Measurements from ENCODE around the gene CERKL. TPM values are rescaled to one million over a fixed set of nuclear protein-coding genes. Genes with fewer than 3 reads are reported as not detected.

The CERKL gene
- total RNA-seq, 1 donor from 2014 or later, result not detected

GRCh38 chr2:181672255-181673008, 15.5 kb upstream of the CERKL start:
- intact Hi-C loops (cut with micrococcal nuclease), result no loop called here
- H3K27me3 Mint-ChIP-seq (ENCODE audit: insufficient read depth), result peaks cover 45% of the 10 kb centered on the region
- no peaks in the 10 kb centered on the region for H3K9me3 Mint-ChIP-seq
- H3K4me3 Mint-ChIP-seq, result no peak overlapping the region
- H3K36me3 Mint-ChIP-seq (ENCODE audit: low read depth), result no peaks in the 10 kb centered on the region
- H3K27ac Mint-ChIP-seq, result no peak overlapping the region
- H3K4me1 Mint-ChIP-seq (ENCODE audit: low read depth), result no peaks in the 10 kb centered on the region
- no peak for DNase-seq (ENCODE audit: low spot score)

- peaks cover 47% of the 10 kb centered on the region for H3K27me3 Mint-ChIP-seq (ENCODE audit: insufficient read depth)
- H3K36me3 Mint-ChIP-seq (ENCODE audit: low read depth), result no peaks in the 10 kb centered on the region
- no peaks in the 10 kb centered on the region for H3K9me3 Mint-ChIP-seq
- intact Hi-C loops (cut with micrococcal nuclease), result no loop called here
- no peak for DNase-seq (ENCODE audit: low spot score)
- no peak overlapping the region for H3K4me3 Mint-ChIP-seq
- H3K4me1 Mint-ChIP-seq (ENCODE audit: low read depth), result no peaks in the 10 kb centered on the region
- no peak overlapping the region for H3K27ac Mint-ChIP-seq
Measured at GRCh38 chr2:181670632-181671031, 13.7 kb upstream of the CERKL start.

GRCh38 chr2:181667234-181667633, 10.3 kb upstream of the CERKL start:
- Mint-ChIP-seq H3K36me3 (ENCODE audit: low read depth) (no peaks in the 10 kb centered on the region), H3K9me3 (no peaks in the 10 kb centered on the region), H3K4me1 (ENCODE audit: low read depth) (no peaks in the 10 kb centered on the region), H3K27me3 (ENCODE audit: insufficient read depth) (peaks cover 35% of the 10 kb centered on the region), H3K4me3 (no peak overlapping the region), H3K27ac (no peak overlapping the region)
- no peak for DNase-seq (ENCODE audit: low spot score)
- intact Hi-C loops (cut with micrococcal nuclease), result no loop called here

DNA sequence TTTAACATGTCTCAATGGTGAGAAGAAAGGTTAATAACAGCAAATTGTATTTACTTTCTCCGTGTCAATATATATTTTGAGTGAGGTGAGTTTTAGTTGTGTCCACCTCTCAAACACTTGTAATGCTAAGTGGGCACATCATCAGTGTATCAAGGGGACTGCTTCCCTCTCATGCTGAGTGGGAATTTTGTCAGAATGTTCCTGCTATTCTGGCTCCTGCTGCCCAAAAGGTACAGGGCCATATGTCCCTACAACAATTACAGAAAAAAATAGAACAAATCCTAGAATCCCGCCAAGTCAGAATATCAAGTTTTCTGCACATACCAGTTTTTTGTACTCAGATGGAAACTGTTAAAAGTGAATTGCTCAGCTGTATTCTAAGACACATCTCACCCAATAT, 5.4 kb upstream of the CERKL start:
- H3K4me3 Mint-ChIP-seq, result no peak overlapping the region
- peaks cover 2% of the 10 kb centered on the region for H3K4me1 Mint-ChIP-seq (ENCODE audit: low read depth)
- no peaks in the 10 kb centered on the region for H3K36me3 Mint-ChIP-seq (ENCODE audit: low read depth)
- H3K9me3 Mint-ChIP-seq, result no peaks in the 10 kb centered on the region
- intact Hi-C loops (cut with micrococcal nuclease), result no loop called here
- H3K27ac Mint-ChIP-seq, result no peak overlapping the region
- peaks cover 30% of the 10 kb centered on the region for H3K27me3 Mint-ChIP-seq (ENCODE audit: insufficient read depth)
- no peak for DNase-seq (ENCODE audit: low spot score)

DNA sequence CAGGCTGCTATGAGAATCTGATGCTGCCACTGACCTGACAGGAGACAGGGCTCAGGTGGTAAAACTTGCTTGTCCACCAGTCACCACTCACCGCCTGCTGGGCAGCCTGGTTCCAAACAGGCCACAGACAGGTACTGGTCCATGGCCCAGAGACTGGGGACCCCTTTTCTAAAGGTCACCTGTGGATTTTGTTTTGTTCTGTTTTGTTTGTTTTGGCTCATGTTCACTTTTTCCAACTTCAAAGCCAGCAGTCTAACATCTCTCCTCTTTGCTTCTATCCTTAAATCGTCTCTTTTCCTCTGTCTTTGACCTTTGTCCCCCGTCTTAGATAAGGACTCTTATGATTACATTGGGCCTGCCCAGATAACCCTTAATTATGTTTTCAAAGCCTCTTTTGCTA, 3.3 kb upstream of the CERKL start:
- Mint-ChIP-seq H3K27ac (no peak overlapping the region), H3K4me3 (no peak overlapping the region), H3K9me3 (no peaks in the 10 kb centered on the region), H3K27me3 (ENCODE audit: insufficient read depth) (peaks cover 36% of the 10 kb centered on the region), H3K36me3 (ENCODE audit: low read depth) (no peaks in the 10 kb centered on the region), H3K4me1 (ENCODE audit: low read depth) (peaks cover 9% of the 10 kb centered on the region)
- DNase-seq (ENCODE audit: low spot score), result no peak
- intact Hi-C loops (cut with micrococcal nuclease), result no loop called here

DNA sequence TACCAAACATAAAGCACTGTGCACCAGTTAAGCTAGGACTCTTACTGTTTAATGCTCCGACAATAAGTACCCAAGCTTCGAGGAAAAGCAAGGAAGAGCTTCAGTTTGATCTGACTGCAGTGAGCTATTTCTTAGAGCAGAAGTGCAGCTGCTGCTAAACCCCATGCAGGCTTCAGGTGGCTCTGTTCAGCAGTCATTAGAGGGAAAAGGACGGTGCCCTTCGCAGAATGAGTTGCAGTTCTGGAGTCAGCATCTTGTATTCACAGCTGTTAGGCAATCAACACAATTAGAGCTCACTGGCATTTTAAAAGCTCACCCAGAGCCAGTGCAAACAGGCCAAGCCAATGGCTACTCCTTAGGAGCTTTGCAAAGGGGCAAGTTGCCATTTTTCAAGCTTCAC, 1.5 kb upstream of the CERKL start:
- Mint-ChIP-seq H3K36me3 (ENCODE audit: low read depth) (no peaks in the 10 kb centered on the region), H3K27me3 (ENCODE audit: insufficient read depth) (peaks cover 50% of the 10 kb centered on the region), H3K9me3 (no peaks in the 10 kb centered on the region), H3K4me1 (ENCODE audit: low read depth) (peaks cover 9% of the 10 kb centered on the region), H3K27ac (no peak overlapping the region), H3K4me3 (no peak overlapping the region)
- DNase-seq (ENCODE audit: low spot score), result no peak
- intact Hi-C loops (cut with micrococcal nuclease), result no loop called here

- Mint-ChIP-seq H3K9me3 (no peaks in the 10 kb centered on the region), H3K36me3 (ENCODE audit: low read depth) (no peaks in the 10 kb centered on the region), H3K4me1 (ENCODE audit: low read depth) (peaks cover 9% of the 10 kb centered on the region), H3K27me3 (ENCODE audit: insufficient read depth) (peaks cover 50% of the 10 kb centered on the region), H3K27ac (no peak overlapping the region), H3K4me3 (peak overlapping the region; percentile 65)
- intact Hi-C loops (cut with micrococcal nuclease), result loop anchor here (2.0 kb wide), 1 partner anchor 23 kb away; the partner anchor contains the start of gene NEUROD1
- no peak for DNase-seq (ENCODE audit: low spot score)
Measured at GRCh38 chr2:181657379-181657778, 474 bp upstream of the CERKL start.

DNA sequence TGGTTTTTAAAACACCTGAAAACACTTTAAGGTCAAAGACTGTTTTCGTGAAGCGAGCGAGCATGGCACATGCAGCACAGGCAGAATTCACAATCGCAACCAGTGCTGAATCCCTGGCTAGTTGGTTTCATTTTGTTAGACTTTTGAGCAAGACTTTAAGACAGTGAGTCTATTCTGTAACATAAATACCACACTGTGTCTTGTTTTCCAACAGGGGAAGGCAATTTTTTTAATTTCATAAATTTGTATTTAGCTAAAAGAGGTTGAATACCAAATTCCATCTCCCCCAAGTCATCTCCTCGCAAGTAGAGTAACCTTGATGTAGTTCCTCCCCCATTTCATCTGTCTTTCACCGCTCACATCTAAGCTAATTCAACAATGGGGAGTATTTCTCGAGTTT, 1.4 kb downstream of the CERKL start:
- no peak for DNase-seq (ENCODE audit: low spot score)
- intact Hi-C loops (cut with micrococcal nuclease), result no loop called here
- Mint-ChIP-seq H3K36me3 (ENCODE audit: low read depth) (no peaks in the 10 kb centered on the region), H3K4me1 (ENCODE audit: low read depth) (peaks cover 9% of the 10 kb centered on the region), H3K27me3 (ENCODE audit: insufficient read depth) (peaks cover 50% of the 10 kb centered on the region), H3K27ac (no peak overlapping the region), H3K9me3 (no peaks in the 10 kb centered on the region), H3K4me3 (no peak overlapping the region)

DNA sequence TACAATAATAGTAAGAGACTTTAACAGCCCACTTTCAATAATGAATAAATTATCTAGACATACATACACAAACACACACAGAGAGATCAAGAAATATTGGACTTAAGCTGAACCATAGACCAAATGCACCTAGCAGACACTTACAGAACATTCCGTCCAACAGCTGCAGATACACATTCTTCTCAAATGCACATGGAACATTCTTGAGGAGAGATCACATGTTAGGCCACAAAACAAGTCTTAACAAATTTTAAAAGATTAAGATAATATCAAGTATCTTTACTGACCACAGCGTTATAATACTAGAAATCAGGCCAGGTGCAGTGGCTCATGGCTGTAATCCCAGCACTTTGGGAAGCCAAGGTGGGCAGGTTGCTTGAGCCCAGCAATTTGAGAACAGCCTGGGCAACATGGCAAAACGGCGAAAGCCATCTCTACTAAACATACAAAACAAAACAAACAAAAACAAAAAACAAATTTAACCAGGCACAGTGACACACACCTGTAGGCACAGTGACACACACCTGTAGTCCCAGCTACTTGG, 7.4 kb downstream of the CERKL start:
- H3K4me3 Mint-ChIP-seq, result no peak overlapping the region
- intact Hi-C loops (cut with micrococcal nuclease), result no loop called here
- H3K4me1 Mint-ChIP-seq (ENCODE audit: low read depth), result no peaks in the 10 kb centered on the region
- no peaks in the 10 kb centered on the region for H3K9me3 Mint-ChIP-seq
- no peak for DNase-seq (ENCODE audit: low spot score)
- H3K27ac Mint-ChIP-seq, result no peak overlapping the region
- no peaks in the 10 kb centered on the region for H3K36me3 Mint-ChIP-seq (ENCODE audit: low read depth)
- H3K27me3 Mint-ChIP-seq (ENCODE audit: insufficient read depth), result peaks cover 56% of the 10 kb centered on the region

- Mint-ChIP-seq H3K27me3 (ENCODE audit: insufficient read depth) (peaks cover 56% of the 10 kb centered on the region), H3K36me3 (ENCODE audit: low read depth) (no peaks in the 10 kb centered on the region), H3K9me3 (no peaks in the 10 kb centered on the region), H3K4me1 (ENCODE audit: low read depth) (no peaks in the 10 kb centered on the region), H3K27ac (no peak overlapping the region), H3K4me3 (no peak overlapping the region)
- intact Hi-C loops (cut with micrococcal nuclease), result no loop called here
- no peak for DNase-seq (ENCODE audit: low spot score)
Measured at GRCh38 chr2:181648478-181649155, 8.3 kb downstream of the CERKL start.

DNA sequence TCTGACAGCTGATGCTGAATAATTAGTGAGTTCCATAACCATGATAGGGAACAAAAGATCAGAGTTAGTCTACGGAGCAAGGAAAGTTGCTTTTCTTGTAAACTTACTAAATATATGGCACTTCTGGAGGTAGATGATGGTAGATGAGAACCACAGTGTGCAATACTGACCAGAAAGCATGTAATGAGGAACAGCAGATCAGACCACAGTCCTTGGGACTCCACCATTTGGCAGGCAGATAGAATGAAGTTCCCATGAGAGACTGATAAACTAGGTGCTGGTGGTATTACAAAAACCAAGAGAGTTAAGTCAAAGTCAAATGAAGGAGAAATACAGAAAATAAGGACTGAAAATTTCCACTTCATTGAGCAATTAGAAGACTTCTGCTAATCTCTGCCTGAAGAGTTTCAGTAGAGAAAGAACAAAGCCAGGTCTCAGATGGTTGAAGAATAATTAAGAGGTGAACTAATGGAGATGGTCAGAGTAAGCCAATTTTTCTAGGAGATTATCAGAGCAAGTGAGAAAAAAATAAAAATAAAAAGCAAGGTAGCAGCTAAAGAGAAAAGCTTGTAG, 10.4 kb downstream of the CERKL start:
- no peak overlapping the region for H3K4me3 Mint-ChIP-seq
- intact Hi-C loops (cut with micrococcal nuclease), result no loop called here
- peaks cover 46% of the 10 kb centered on the region for H3K27me3 Mint-ChIP-seq (ENCODE audit: insufficient read depth)
- DNase-seq (ENCODE audit: low spot score), result no peak
- H3K27ac Mint-ChIP-seq, result no peak overlapping the region
- no peaks in the 10 kb centered on the region for H3K36me3 Mint-ChIP-seq (ENCODE audit: low read depth)
- H3K4me1 Mint-ChIP-seq (ENCODE audit: low read depth), result no peaks in the 10 kb centered on the region
- H3K9me3 Mint-ChIP-seq, result no peaks in the 10 kb centered on the region

GRCh38 chr2:181643151-181643550, 13.8 kb downstream of the CERKL start:
- Mint-ChIP-seq H3K9me3 (no peaks in the 10 kb centered on the region), H3K27me3 (ENCODE audit: insufficient read depth) (peaks cover 36% of the 10 kb centered on the region), H3K4me1 (ENCODE audit: low read depth) (no peaks in the 10 kb centered on the region), H3K36me3 (ENCODE audit: low read depth) (no peaks in the 10 kb centered on the region), H3K4me3 (no peak overlapping the region), H3K27ac (no peak overlapping the region)
- DNase-seq (ENCODE audit: low spot score), result no peak
- intact Hi-C loops (cut with micrococcal nuclease), result no loop called here

DNA sequence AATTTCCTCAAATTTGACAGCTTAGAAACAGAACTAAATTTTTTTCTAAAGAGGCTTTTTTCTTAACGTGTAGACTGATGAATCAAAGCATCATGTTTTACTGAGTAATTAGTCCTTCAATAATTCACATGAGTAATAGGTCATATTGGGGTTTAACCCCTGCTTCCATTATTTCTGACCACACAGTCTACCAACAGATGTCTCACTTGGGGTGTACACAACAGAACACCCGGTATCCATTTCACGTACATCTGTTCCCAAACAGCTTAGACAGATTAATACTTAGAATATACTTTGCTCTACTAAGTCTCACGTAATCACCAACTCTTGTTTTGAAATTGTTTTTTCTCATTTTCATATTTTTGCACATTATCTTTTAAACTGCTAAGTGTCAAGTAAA, 14.8 kb downstream of the CERKL start:
- Mint-ChIP-seq H3K36me3 (ENCODE audit: low read depth) (no peaks in the 10 kb centered on the region), H3K27ac (no peak overlapping the region), H3K4me3 (no peak overlapping the region), H3K9me3 (no peaks in the 10 kb centered on the region), H3K27me3 (ENCODE audit: insufficient read depth) (peaks cover 30% of the 10 kb centered on the region), H3K4me1 (ENCODE audit: low read depth) (no peaks in the 10 kb centered on the region)
- DNase-seq (ENCODE audit: low spot score), result no peak
- intact Hi-C loops (cut with micrococcal nuclease), result no loop called here
